GM18907 (cell line): Measurements from ENCODE around the gene ADIRF.
"Not testable (repeated sequence)": the region's sequence is repeated elsewhere in the genome, so short reads cannot be mapped to it uniquely, and the experiment has no call there.

Experiments
- ATAC-seq: cut with Tn5 transposase; IDR thresholded peaks from one replicate; pipeline ENCODE4 v1.9.1; 2021; ENCODE audit warnings: mild to moderate bottlenecking, moderate library complexity; ENCODE audit not compliant: unreplicated experiment

Gene ADIRF

GRCh38 chr10:86968271-86968993 lies at the start of gene ADIRF:
TSS of gene ADIRF (plus strand) at chr10:86968482. CDS start at chr10:86968545, 63 bp downstream.
- ATAC-seq = no peak

DNA sequence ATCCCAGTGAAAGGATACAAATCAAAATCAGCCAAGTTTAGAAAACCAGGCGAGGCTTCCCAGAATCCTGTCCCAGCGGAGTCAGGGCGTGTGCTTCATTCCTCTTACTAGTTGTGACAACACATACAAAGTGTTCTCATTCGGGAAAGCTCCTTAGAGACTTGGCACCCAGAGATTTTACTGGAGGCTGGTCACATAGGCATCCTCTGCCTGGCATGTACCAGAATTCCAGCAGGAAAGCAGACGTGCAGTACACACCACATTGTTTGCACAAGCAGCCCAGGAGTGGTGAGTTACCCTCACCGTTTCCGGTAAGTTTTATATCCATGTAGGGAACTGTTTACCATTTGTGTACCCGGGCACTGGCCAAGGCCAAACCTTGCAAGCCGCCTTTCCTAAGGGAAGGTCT lies 45.7 kb upstream of the ADIRF start:
- ATAC-seq = no peak

GRCh38 chr10:86929468-86930380 lies 38.6 kb upstream of the ADIRF start:
- no peak for ATAC-seq

DNA sequence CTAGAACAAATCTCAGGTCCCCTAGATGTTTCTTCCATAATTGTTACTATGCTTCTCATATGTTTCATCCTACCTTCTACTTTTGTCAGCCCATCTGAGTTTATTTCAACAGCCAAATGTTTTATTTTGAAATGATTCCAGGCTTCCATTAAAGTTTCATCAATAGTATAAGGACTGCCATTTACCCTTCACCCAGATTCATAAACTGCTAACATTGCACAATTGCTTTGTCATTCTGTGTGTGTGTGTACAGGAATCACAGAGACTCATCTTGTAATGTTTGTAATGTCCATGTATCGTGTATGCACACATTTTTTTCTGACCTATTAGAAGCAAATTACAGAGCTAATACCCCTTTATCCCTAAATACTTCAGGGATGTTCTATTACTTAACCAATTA lies 36.4 kb upstream of the ADIRF start:
- ATAC-seq = no peak

- ATAC-seq = no peak
These were observed 35.6 kb upstream of the ADIRF start for GRCh38 chr10:86932674-86933073.

- ATAC-seq = not testable (repeated sequence)
These were observed 34.0 kb upstream of the ADIRF start for GRCh38 chr10:86934162-86934711.

DNA sequence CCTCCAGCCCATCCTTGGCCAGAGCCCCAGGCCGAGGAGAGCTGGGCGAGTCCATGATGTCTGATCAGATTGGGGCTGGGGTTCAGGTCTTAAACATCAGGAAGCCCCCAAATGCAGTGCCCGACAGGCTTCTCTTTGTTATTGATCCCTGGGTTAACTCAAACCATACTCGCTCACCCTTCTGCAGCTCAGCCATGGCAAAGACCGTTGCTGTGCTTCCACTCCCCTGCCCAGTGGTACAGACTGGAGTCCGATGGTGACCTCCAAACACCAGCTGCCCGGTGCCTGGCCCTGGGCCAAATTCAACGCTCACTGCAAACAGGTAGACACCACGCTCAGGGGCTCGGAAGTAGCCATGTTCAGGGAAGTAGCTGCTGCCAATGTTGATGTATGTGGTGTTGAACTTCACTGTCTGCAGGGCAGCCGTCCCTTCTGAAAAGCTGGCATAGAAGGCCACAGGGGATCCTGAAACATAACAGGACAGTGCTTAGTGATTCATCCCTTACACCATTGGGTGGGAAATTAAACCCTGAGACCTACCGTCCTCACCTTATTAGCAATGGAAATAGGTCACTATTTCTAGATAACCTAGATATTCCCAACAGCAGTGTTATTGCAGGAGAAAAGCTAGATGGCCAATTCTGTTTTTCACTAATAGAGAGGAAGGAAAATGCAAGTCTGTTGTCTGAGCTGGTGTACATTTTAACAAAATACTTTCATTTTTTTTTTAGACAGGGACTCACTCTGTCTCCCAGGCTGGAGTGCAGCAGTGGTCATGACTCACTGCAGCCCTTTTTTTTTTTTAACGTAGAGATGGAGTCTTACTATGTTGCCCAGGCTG lies 31.4 kb upstream of the ADIRF start:
- no peak for ATAC-seq

GRCh38 chr10:86937502-86938154 lies 30.7 kb upstream of the ADIRF start:
- ATAC-seq = no peak

- no peak for ATAC-seq
These were observed 30.0 kb upstream of the ADIRF start for GRCh38 chr10:86938260-86938659.

DNA sequence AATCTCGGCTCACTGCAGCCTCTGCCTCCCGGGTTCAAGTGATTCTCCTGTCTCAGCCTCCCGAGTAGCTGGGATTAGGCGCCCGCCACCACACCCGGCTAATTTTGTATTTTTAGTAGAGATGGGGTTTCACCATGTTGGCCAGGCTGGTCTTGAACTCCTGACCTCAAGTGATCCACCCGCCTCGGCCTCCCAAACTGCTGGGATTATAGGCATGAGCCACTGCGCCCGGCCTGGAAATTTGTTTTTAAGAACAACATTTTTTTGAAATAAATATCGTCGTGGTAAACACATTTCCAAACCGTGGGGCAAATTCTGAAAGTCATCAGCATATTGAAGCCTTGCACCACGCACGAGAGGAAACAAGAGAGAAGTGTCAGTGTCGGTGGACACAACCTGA lies 28.2 kb upstream of the ADIRF start:
- ATAC-seq = not testable (repeated sequence)

GRCh38 chr10:86940677-86941076 lies 27.6 kb upstream of the ADIRF start:
- ATAC-seq = no peak

DNA sequence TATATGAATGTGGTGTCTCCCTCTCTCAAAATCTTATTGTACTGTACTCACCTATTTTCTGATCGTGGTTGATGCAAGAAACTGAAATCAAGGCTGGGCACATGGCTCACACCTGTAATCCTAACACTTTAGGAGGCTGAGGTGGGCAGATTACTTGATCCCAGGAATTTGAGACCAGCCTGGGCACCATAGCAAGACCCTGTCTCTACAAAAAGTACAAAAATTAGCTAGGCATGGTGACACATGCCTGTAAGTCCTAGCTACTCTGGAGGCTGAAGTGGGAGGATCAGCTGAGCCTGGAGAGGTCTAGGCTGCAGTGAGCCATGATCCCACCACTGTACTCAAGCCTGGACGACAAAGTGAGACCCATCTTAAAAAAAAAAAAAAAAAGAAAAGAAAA lies 26.9 kb upstream of the ADIRF start:
- ATAC-seq = no peak

DNA sequence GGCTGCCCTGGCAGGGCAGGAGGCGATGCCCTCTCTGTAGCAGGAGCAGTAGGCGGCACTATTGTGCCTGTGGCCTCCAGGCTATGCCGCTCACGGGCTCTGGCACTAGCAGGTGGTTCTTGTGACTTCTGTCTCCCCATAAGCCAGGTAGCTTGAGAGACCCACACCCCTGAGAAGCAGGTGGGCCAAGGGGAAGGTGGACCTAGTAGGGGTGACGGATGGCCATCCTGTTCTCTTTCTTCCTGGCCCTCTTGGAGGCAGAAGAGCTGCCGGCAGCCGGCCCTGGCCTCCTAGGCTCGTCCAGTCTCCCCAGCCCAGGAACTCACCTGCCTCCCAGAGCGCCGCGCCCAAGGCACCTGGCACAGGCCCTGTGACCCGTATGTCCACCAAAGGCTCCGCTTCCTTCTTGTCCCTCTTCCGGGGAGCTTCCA lies 26.3 kb upstream of the ADIRF start:
- no peak for ATAC-seq

- no peak for ATAC-seq
These were observed 25.6 kb upstream of the ADIRF start for GRCh38 chr10:86942441-86943315.

DNA sequence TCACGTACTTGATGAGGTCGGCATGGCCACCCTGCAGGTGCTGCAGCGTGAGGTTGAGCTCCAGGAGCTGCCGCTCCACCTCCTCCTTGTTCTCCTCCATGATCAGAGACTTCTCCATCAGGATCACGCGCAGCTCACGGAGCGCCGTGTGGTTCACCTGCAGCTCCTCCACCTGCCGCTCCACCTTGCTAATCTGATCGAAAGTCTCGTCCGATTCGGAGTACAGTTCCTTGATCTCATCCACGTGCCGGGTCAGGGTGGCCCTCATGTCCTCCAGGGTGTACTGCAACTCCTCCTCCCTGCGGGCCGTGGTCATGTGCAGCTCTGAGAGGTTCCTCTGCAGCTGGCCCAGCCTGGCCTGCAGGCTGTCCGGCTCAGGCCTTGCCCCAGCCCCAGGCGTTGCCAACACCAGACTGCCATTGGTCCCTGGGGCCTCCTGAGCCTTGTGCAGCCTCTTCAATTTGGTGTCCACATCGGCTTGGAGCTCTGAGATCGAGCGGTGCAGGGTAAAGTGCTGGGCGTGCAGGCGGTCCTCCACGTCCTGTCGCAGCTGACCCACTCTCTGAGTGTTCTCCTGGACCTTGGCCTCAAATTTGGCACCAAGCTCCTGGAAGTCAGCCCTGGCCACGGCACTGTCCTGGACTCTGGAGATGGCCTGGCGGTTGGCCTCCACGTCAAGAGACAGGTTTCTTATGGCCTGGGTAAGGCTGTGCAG lies 24.8 kb upstream of the ADIRF start:
- no peak for ATAC-seq

DNA sequence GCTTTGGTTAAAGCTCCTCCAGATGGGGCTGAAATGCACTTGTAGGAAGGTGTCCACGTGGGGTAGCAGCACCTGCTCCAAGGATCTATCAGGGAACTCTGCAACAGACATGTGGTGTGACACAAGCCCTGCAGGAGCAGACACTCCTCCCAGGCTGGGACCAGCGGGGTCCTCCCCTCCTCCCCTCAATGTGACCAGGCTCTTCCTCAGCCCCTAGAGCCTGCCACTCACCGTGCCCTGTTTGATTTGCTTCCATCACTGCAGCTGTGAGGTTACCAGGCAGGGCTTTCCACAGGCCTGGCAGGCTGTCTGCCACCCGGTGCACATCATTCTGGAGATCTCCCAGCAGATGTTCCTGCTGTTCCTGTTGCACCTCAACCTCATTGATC lies 24.3 kb upstream of the ADIRF start:
- no peak for ATAC-seq

DNA sequence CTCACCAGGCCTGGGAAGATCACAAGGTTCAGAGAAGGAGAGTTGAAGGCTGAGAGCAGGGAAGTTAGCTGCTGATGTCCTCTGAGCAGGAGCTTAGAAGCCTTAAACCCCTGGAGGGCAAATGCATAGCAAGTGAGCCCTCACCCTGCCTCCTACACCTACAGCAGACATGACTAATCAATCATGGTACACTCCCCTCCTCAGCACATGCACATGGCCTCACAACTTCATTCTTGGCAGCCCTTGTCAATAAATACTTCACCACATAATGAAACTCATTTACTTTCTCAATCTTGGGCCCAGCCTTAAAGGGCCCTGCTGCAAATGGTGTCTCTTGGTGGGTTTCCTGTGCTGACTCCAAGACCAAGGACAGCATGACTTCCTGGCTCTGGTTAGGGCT lies 23.8 kb upstream of the ADIRF start:
- ATAC-seq = no peak

DNA sequence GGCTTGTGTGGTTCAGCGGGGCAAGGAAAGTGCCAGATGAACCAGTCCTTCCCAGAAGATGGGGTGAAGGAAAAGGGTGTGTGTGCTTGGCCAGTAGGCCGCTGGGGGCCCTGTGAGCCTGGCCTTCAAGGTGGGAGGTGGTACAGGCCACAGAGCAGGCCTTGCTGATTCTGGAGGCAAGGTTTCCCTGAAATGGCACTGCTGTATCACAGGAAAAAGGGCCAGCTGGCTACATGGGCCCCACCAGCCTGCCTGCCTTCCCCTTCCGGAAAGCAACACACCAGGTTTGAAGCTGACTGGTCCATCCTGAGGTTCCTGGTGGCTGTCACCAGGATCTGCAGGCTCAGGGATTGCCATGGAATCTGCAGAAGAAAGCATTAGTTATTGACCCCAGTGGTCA lies 23.4 kb upstream of the ADIRF start:
- no peak for ATAC-seq
